Mammary microvascular endothelial cell (primary cell): ENCODE data around the gene ZYG11A. TPM values are rescaled to one million over a fixed set of nuclear protein-coding genes. Genes with fewer than 3 reads are reported as not detected.

Source experiments
- total RNA-seq: library from RNA; depleted of rRNA; stranded (reverse); fragments of >200 nt; gene quantifications from 2 replicates; pipeline ENCODE4 v1.2.3, GENCODE V29; 2015

ZYG11A gene
- 0.54 and 1.1 TPM in 2 replicates for total RNA-seq

DNA sequence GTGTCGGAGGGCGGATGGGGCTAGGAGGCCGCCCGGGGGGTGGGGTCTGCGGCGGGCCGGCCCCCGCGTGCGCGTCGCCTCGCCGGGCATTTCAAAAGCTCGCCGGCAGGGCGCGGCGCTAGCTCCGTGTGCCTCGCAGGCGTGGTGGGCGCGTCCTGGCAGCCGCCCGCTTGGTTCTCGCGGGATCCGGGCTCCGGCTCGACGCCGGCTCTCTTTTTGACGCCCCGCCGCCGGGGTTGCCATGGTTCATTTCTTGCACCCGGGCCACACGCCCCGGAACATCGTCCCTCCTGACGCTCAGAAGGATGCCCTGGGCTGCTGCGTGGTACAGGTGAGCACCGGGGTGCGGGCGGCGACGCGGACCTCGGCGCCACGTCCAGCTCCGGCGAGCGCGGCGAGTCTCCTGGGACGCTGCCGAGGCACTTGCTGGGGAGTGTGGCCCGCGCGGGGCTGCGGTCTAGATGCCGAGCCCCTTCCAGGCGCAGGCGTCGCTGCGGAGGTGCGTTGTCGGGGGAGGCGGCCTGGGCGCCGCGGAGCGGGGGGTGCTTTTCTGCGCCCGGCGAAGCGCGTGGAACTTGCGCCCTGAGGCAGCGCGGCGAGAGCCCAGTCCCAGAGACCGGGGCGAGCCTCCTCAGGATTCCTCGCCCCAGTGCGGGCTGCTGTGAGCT lies at the start of gene ZYG11A:
TSS of gene ZYG11A (plus strand) at position 118 of the 668 bp plus-strand sequence. CDS start at position 242, 124 bp downstream.

GRCh38 chr1:52927212-52928014 lies 84.9 kb downstream of the ZYG11A start, which contains the start of gene SCP2:
Gene SCP2, plus strand, starts transcription at chr1:52927276. Its CDS starts 121 bp downstream, at chr1:52927397.

Other genes starting within 250 kb of the ZYG11A start
- 18.5 and 19.3 TPM in 2 replicates for gene GPX7, start 240.4 kb upstream of the ZYG11A start, total RNA-seq
- not detected in 2 replicates for gene SHISAL2A, start 209.6 kb upstream of the ZYG11A start, total RNA-seq
- 11.9 and 18.0 TPM in 2 replicates for gene COA7, start 144.4 kb upstream of the ZYG11A start, total RNA-seq
- 25.8 and 26.1 TPM in 2 replicates for gene ZYG11B, start 116.3 kb upstream of the ZYG11A start, total RNA-seq
- gene ECHDC2, start 79.0 kb downstream of the ZYG11A start, total RNA-seq, result 7.4 and 12.5 TPM in 2 replicates
- gene SCP2, start 84.5 kb downstream of the ZYG11A start, total RNA-seq, result 103 and 113 TPM in 2 replicates
- not detected in 2 replicates for gene PODN, start 219.5 kb downstream of the ZYG11A start, total RNA-seq